ENCODE measurements around the gene ERMARD. TPM values are rescaled to one million over a fixed set of nuclear protein-coding genes. Genes with fewer than 3 reads are reported as not detected.

The ERMARD gene
- total RNA-seq, 3 donors from 2014 or later (not counting 1 experiment from before 2014, with no cell fraction given): 33.9 to 42.2 (median 36.4) TPM

DNA sequence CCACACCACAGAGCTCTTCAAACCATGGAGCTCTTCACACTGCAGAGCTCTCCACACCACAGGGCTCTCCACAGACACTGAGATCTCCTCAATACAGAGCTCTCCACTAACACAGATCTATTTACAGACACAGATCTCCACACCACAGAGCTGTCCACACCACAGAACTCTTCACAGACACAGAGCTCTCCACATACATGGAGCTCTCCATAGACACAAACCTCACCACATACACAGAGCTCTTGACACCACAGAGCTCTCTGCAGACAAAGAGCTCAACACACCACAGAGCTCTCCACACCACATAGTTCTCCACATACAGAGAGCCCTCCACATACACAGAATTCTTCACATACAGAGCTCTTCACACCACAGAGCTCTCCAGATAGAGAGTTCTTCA is 53.0 kb downstream of the ERMARD start:
- peak overlapping the region; percentile 33 for H3K4me3 Mint-ChIP-seq
- peaks cover 21% of the 10 kb centered on the region for H3K9me3 ChIP-seq (ENCODE audit: control insufficient read depth, insufficient read depth, low read length)
- DNase-seq (no peak), ATAC-seq (peak; percentile 12 to 17 (median 15))
- H3K4me1 ChIP-seq (ENCODE audit: control insufficient read depth, insufficient read depth, low read length): peaks cover 68% of the 10 kb centered on the region
- peaks cover 7% of the 10 kb centered on the region for H3K36me3 Mint-ChIP-seq
- peaks cover 10 to 12% of the 10 kb centered on the region in 2 donors for H3K9me3 Mint-ChIP-seq
- no peak overlapping the region for H3K27ac ChIP-seq (ENCODE audit: low read length)
- peak overlapping the region; percentile 72 to 87 for H3K27ac Mint-ChIP-seq
- peaks cover 31 to 36% of the 10 kb centered on the region in 2 donors for H3K27me3 Mint-ChIP-seq (ENCODE audit: low read depth in 2 of 2)
- peaks cover 59 to 63% of the 10 kb centered on the region in 2 donors for H3K4me1 Mint-ChIP-seq
- intact Hi-C loops (cut with micrococcal nuclease): no loop called here
- H3K36me3 ChIP-seq (ENCODE audit: control insufficient read depth, insufficient read depth, low read length): no peaks in the 10 kb centered on the region
- no peak for TF ChIP-seq CTCF (IDR thresholded peaks at IDR 0.05)
- H3K4me3 ChIP-seq (ENCODE audit: low read length): no peak overlapping the region
- H3K27me3 ChIP-seq (ENCODE audit: control insufficient read depth, insufficient read depth, low read length): peaks cover 6% of the 10 kb centered on the region

GRCh38 chr6:169805242-169805838 is 53.9 kb downstream of the ERMARD start:
- Histone ChIP-seq H3K36me3 (ENCODE audit: control insufficient read depth, insufficient read depth, low read length) (no peaks in the 10 kb centered on the region), H3K9me3 (ENCODE audit: control insufficient read depth, insufficient read depth, low read length) (peaks cover 21% of the 10 kb centered on the region), H3K4me1 (ENCODE audit: control insufficient read depth, insufficient read depth, low read length) (peaks cover 73% of the 10 kb centered on the region), H3K4me3 (ENCODE audit: low read length) (no peak overlapping the region), H3K27me3 (ENCODE audit: control insufficient read depth, insufficient read depth, low read length) (peaks cover 5% of the 10 kb centered on the region), H3K27ac (ENCODE audit: low read length) (no peak overlapping the region)
- 12% methylated on average over 7 of the region's 7 CpGs for WGBS (ENCODE audit: insufficient coverage)
- H3K27me3 Mint-ChIP-seq (ENCODE audit: low read depth in 2 of 2): peaks cover 39 to 44% of the 10 kb centered on the region in 2 donors
- H3K27ac Mint-ChIP-seq: peak overlapping the region; percentile 72 to 87
- H3K36me3 Mint-ChIP-seq: peaks cover 7% of the 10 kb centered on the region
- intact Hi-C loops (cut with micrococcal nuclease): loop anchor here (5.0 kb wide), 2 partner anchors 467 to 657 kb away; no protein-coding TSS in a partner anchor
- DNase-seq (peak in 1 of 2 donors; percentile 51), ATAC-seq (peak; percentile 19 to 55 (median 40))
- peaks cover 10 to 12% of the 10 kb centered on the region in 2 donors for H3K9me3 Mint-ChIP-seq
- H3K4me1 Mint-ChIP-seq: peaks cover 68 to 72% of the 10 kb centered on the region in 2 donors
- H3K4me3 Mint-ChIP-seq: peak overlapping the region; percentile 33
- TF ChIP-seq CTCF (IDR thresholded peaks at IDR 0.05): no peak

DNA sequence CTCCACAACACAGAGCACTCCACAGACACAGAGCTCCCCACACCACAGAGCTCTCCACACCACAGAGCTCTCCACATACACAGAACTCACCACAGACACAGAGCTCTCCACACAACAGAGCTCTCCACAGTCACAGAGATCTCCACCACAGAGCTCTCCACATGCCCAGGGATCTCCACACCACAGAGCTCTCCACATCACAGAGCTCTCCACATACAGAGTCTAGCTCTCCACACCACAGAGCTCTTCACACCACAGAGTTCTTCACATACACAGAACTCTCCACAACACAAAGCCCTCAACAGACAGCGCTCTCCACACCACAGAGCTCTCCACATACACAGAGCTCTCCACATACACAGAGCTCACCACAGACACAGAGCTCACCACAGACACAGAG is 55.3 kb downstream of the ERMARD start:
- H3K4me1 Mint-ChIP-seq: peaks cover 68 to 72% of the 10 kb centered on the region in 2 donors
- intact Hi-C loops (cut with micrococcal nuclease): loop anchor here (1.0 to 5.0 kb wide), 3 partner anchors 466 to 656 kb away; no protein-coding TSS in a partner anchor
- H3K9me3 ChIP-seq (ENCODE audit: control insufficient read depth, insufficient read depth, low read length): peaks cover 21% of the 10 kb centered on the region
- H3K27me3 ChIP-seq (ENCODE audit: control insufficient read depth, insufficient read depth, low read length): peaks cover 9% of the 10 kb centered on the region
- H3K4me1 ChIP-seq (ENCODE audit: control insufficient read depth, insufficient read depth, low read length): peaks cover 78% of the 10 kb centered on the region
- ATAC-seq: peak; percentile 33 to 56 (median 37)
- H3K9me3 Mint-ChIP-seq: peaks cover 10 to 12% of the 10 kb centered on the region in 2 donors
- H3K27me3 Mint-ChIP-seq (ENCODE audit: low read depth in 2 of 2): peaks cover 45 to 52% of the 10 kb centered on the region in 2 donors
- H3K36me3 Mint-ChIP-seq: peaks cover 7% of the 10 kb centered on the region
- whole genome bisulfite sequencing (ENCODE audit: insufficient coverage): 14% methylated on average over 1 of the region's 1 CpG
- H3K27ac Mint-ChIP-seq: peak overlapping the region; percentile 72 to 87
- no peaks in the 10 kb centered on the region for H3K36me3 ChIP-seq (ENCODE audit: control insufficient read depth, insufficient read depth, low read length)
- peak overlapping the region; percentile 33 for H3K4me3 Mint-ChIP-seq
- no peak for TF ChIP-seq CTCF (IDR thresholded peaks at IDR 0.05)
- H3K4me3 ChIP-seq (ENCODE audit: low read length): no peak overlapping the region
- DNase-seq: peak; percentile 26 to 69
- H3K27ac ChIP-seq (ENCODE audit: low read length): peak overlapping the region; percentile 27

Measured in natural killer cell (primary cell).